Activated naive CD4-positive, alpha-beta T cell (primary cell): ENCODE measurements around the gene PGGHG.
"Not testable (repeated sequence)": the region's sequence is repeated elsewhere in the genome, so short reads cannot be mapped to it uniquely, and the experiment has no call there.

ENCODE experiments used
- DNase-seq, 4 experiments: peaks; one replicate each; lab custom pipeline; 2025; lab: John Stamatoyannopoulos, UW

Gene PGGHG

DNA sequence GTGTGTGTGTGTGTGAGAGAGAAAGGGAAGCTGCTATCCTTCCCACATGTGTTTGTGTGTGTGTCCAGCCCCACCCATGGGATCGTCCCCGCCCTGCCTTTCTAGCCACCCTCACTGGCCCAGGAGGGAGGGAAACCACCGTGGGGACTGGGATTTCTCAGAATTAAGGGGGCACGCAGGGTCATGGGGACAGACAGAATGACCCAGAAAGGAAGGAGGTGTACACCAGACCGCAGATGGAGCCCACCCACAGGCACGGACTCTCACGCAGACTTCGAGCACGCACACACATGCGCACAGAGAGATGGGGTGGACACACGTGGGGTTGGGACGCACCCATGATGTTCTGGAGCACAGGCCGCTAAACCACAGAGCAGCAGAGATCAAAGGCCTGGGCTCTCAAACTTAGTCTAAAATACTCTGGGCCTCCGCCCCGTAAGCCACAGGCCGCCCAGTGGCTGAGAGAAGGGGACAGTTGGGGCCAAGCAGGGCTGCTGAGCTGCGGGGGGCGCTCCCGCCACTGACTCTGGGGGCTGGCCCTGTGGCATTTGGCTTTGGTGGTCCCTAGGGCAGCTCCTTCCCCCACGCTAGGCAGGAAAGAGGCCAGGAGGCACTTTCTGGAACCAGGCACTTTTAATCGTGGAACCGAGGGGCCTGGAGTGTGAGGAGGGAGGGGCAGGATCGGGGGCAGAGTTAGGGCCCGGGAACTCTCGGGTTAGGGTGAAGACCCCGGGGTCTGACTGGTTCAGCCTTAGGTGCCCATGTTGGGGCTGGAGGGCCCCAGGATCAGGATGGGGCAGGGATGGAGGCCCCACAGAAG is 8.9 kb downstream of the PGGHG start:
- no peak for DNase-seq

DNA sequence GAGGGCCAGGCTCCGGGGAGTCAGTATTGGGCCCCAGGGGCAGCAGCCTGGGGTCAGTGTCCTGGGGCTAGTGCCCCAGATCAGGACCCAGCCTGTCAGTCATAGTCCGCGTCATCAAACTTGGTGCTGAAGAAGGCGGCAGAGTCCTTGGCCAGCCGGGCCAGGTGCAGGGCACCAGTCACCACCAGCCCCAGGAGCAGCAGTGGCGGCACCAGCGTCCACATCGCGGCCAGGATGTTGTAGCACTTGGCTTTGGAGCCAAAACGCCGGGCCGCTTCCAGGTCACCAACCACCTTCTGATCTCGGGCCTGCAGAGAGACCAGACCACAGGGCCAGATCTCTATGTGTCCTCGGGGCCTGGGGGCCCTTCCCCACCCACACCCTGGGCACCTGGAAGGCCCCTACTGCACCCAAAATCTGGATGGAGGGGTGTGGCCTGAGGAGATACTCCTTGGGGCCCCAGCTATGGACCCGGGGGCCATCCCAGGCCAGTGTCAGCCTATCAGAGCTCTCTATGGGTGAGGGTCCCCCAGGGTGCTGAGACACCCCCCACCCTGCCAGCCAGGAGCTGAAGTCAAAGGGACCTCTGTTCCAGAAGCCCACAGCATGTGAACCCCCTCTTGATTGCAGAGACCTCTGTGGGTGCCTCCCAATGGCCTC is 9.6 kb downstream of the PGGHG start:
- DNase-seq: no peak

- no peak for DNase-seq
Measured at GRCh38 chr11:299081-299891, 10.4 kb downstream of the PGGHG start, which contains the start of gene IFITM5. TSS of gene IFITM5 (minus strand) at chr11:299526. CDS start at chr11:299490, 36 bp downstream.

GRCh38 chr11:299951-300735 is 11.2 kb downstream of the PGGHG start:
- no peak for DNase-seq

DNA sequence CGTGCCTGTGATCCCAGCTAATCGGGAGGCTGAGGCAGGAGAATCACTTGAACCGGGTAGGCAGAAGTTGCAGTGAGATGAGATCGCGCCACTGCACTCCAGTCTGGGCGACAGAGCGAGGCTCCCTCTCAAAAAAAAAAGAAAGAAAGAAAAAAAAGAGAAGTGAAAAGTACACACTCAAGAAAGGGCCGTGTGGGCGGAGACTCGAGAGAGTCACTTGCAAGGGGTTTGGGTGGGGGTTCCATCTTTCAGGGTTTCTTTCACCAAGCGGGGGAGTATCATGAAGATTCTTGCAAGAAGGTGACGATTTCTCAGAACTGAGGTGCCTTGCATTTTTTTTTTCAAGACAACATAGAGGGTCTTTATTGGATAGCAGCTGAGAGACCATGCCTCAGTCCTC is 14.4 kb downstream of the PGGHG start:
- DNase-seq: no peak

DNA sequence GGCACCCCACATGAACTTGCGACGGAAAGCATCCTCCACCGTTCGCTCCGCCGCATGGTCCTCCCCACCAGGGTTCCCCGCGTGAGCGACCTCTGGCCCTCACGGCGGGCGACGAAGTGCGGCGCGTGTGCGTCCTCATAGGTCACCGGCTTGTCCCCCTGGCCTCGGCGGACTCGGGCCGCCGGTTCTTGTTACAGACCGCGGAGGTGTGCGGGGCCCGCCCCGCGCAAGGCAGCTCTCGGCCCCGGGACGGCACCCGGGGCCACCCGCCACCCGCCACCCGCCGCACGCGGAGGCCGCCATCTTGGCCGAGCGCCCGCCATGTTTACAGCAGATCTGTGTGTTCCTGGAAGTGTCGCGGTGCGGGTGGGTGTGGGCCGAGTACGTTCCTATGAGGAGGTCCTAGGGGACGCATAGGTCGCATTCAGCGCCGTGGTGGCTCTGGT is 15.2 kb downstream of the PGGHG start:
- DNase-seq: no peak

DNA sequence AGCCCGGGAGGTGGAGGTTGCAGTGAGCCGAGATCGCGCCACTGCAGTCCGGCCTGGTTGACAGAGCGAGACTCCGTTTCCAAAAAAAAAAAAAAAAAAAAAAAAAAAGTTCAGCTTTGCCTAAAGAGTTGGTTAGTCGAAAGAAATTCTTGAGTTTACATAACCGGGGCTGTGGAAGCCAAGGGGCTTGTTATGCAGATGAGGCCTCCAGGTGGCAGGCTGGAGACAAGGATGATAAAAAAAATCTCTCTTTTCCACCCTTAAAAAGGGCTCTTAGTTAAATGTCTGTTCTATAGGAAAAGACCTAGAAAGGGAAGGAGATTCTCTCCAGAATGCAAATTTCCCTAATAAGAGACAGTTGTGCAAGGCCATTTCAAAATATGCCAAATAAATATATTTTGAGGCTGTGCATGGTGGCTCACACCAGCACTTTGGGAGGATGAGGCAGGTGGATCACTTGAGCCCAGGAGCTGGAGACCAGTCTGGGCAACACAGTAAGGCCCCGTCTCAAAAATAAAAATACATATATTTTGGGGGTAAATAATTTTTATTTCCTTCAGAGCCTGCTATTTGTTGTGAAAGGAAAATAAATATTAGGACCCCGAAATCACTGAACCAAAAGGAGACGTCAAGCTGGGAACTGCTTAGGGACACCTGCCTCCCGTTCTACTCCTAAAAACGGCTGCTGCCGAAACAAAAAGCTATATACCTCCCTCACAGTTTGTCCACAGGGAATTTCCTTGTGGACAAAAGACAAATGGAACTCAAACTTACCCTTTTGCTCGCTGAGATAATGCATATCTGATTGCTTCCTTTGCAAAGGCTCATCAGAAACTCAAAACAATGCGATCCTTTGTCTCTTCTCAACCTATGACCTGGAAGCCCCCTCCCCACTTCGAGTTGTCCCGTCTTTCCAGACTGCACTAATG is 16.3 kb downstream of the PGGHG start:
- peak in 2 of 4 experiments; percentile 38 to 52 for DNase-seq

GRCh38 chr11:305844-306211 is 16.9 kb downstream of the PGGHG start:
- DNase-seq: no peak

DNA sequence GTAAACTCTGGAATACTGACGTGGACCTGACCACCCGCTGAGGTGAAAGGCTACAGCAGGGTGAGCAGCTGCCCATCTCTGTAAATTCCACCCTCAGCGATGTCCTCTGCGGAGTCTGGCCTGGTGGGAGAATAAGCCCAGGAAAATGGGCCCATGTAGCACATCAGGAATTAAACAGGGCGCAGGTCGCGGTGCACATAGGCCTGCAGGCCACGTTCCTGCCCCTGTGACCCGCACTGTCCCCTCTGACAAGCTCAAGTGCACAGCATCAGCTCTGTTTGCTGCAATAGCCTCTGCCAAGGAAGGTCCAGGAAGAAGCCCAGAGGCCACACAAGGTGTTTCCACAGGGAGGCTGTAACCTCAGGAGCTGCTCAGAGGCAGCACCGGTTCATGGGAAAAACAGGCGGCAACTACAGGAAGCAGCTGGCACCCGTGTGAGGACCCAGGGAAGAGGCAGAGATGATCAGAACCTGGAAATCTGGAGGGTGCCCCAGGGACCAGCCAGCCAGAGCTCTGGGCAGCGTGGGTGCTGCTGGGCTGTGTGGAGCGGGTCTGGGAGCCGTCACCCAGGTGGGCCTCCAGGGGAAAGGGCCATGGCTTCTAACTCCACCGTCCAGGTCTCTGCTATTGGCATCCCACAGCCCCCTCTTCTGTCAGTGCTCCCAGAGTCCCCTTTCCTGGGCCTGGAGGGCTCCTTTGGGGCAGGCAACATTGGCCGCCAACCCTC is 17.9 kb downstream of the PGGHG start:
- no peak for DNase-seq

DNA sequence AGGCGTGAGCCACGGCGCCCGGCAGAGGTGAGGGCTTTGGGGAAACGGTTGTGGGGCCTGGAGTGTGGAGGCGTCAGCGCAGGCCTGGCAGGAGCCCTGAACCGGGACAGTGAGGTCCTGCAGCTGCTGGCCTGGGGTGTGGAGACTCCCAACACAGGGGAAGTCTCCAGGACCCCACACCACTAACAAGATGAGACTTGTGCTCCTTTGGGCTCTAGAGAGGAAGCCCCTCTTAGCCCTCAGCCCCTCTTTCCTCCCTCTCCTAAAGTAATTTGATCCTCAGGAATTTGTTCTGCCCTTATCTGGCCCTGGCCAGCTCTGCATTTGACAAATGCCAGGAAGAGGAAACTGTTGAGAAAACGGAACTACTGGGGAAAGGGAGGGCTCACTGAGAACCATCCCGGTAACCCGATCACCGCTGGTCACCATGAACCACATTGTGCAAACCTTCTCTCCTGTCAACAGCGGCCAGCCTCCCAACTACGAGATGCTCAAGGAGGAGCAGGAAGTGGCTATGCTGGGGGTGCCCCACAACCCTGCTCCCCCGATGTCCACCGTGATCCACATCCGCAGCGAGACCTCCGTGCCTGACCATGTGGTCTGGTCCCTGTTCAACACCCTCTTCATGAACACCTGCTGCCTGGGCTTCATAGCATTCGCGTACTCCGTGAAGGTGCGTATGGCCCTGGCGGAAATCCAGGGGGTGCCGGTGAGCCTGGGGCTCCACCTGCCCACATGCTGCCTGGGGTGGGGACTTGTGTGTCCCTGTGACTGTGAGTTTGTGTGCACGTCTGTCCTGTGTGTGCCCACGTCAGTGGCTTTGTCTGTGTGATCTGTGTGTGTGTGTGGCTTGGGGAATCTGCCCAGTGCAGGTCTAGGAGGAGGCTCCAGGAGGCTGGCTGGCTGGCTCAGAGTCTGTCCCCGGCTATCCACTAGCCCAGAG is 19.1 kb downstream of the PGGHG start, which contains the start of gene IFITM2:
TSS of gene IFITM2 (plus strand) at position 51 of the 943 bp plus-strand sequence. CDS start at position 428, 377 bp downstream.
- DNase-seq: peak in 1 of 4 experiments; percentile 34

- DNase-seq: peak in 1 of 4 experiments; percentile 23
Measured at GRCh38 chr11:308740-309665, 20.1 kb downstream of the PGGHG start.

GRCh38 chr11:309979-310572 is 21.1 kb downstream of the PGGHG start:
- not testable (repeated sequence) for DNase-seq

GRCh38 chr11:311013-311748 is 22.3 kb downstream of the PGGHG start:
- DNase-seq: not testable (repeated sequence)

GRCh38 chr11:312092-312816 is 23.3 kb downstream of the PGGHG start:
- peak in 1 of 4 experiments; percentile 35 for DNase-seq

- no peak for DNase-seq
Measured at GRCh38 chr11:313304-313786, 24.4 kb downstream of the PGGHG start.
